HFF-Myc (cell line): Measurements from ENCODE around the gene TSHR.
"Not testable (repeated sequence)": the region's sequence is repeated elsewhere in the genome, so short reads cannot be mapped to it uniquely, and the experiment has no call there.

Source experiments
- DNase-seq: peaks from one replicate; pipeline ENCODE4 v3.0.0-alpha.2; 2011; ENCODE audit warnings: low read depth; ENCODE audit errors: extremely low read depth
- H3K4me3 ChIP-seq: replicated peaks from 2 replicates; pipeline ENCODE4 v1.5.1; 2011; ENCODE audit warnings: low read depth, mild to moderate bottlenecking, control low read depth, low read length
- TF ChIP-seq, protein P1 (sequence below): IDR thresholded peaks from 2 replicates; pipeline ENCODE4 v1.5.1; 2012; ENCODE audit warnings: mild to moderate bottlenecking, low read depth, low read length, control low read depth; ENCODE audit errors: missing control alignments

The TSHR gene

DNA sequence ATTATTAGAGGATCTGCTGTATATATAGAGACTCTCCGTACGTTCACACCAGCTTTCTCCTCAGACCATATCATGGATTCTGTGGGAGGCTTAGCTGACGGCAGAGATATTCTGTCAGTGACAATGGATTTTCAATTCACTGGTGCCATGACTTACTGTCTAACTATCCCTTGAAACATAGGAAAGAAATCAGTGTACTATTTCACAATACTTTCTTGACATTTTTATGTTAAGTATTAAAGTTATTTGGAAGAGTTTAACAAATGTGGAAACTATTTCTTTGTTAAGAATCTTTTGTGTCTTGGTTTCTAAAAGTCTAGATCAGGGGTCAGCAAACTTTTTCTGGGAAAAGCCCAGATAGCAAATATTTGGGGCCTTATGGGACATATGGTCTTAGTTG, 146.8 kb downstream of the TSHR start:
- no peak for DNase-seq
- TF ChIP-seq, protein P1, sequence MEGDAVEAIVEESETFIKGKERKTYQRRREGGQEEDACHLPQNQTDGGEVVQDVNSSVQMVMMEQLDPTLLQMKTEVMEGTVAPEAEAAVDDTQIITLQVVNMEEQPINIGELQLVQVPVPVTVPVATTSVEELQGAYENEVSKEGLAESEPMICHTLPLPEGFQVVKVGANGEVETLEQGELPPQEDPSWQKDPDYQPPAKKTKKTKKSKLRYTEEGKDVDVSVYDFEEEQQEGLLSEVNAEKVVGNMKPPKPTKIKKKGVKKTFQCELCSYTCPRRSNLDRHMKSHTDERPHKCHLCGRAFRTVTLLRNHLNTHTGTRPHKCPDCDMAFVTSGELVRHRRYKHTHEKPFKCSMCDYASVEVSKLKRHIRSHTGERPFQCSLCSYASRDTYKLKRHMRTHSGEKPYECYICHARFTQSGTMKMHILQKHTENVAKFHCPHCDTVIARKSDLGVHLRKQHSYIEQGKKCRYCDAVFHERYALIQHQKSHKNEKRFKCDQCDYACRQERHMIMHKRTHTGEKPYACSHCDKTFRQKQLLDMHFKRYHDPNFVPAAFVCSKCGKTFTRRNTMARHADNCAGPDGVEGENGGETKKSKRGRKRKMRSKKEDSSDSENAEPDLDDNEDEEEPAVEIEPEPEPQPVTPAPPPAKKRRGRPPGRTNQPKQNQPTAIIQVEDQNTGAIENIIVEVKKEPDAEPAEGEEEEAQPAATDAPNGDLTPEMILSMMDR, result no peak
- no peak overlapping the region for H3K4me3 ChIP-seq

DNA sequence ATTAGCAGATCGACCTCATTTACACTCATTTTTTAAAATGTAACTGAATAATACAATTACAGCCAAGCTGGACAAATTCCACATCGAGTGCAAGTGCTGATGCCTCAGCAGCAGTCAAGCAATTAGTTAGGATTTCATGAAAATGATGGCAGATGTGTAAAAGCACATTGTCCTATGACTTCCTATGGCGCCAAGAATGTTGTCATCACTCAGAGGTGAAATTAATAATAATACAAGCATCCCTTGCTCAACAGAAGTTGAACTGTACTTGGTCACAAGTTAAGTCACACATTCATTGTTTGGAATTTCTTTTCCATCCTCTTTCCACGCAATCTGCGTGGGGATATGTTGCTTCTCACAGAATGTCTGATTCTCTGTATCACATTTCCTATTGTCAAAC, 148.0 kb downstream of the TSHR start:
- no peak overlapping the region for H3K4me3 ChIP-seq
- no peak for DNase-seq
- TF ChIP-seq, protein P1, result no peak

DNA sequence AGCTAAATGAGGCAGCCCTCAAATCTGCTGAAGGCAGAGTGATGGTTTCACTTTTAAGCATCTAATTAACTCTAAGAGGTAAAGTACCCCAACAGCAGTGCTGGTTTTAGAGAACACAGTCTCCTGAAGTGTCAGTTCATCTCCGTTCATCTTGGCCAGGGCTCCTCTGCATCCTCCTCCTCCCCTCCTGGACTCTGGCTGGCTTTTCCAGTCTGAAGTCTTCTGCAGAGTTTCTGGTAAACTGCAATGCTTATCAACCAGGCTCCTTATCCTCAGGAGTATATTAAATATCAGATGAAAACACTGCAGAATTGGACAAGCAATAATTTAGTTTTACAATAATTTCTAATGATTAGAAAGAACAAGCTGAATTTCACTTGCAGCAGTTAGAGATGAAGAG, 150.0 kb downstream of the TSHR start:
- no peak overlapping the region for H3K4me3 ChIP-seq
- no peak for DNase-seq
- TF ChIP-seq, protein P1, result no peak

DNA sequence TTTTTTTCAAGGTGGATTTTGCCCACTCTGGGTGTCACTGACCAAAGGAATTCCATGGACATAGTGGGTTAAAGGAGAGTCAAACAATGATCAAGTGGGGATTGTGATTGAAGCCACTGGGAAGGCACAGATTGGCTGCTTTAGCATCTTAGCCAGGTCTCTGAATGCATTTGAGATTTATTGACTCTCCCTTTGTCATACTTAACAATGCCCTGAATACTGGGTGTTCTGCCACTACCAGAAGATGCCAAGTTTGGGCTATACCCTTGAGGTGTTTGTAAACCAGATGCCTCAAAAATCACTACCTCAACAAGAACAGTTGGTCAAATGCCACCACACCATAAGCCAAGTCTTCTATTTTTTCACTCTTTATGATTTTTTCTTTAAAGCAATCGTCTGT, 150.5 kb downstream of the TSHR start:
- no peak for DNase-seq
- H3K4me3 ChIP-seq, result no peak overlapping the region
- TF ChIP-seq, protein P1, result no peak

DNA sequence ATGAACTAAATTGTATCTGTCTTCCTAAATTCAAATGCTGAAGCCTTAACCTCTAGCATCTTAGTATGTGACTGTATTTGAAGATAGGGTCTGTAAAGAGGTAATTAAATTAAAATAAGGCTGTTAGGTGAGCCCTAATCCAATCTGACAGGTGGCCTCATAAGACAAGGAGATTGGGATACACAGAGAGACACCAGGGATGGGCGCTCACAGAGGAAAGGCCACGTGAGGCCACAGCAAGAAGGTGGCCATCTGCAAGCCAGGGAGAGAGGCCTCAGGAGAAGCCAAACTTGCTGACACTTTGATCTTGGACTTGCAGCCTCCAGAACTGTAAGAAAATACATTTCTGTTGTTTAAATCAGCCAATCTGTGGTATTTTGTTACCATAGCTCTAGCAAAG, 154.8 kb downstream of the TSHR start:
- DNase-seq, result no peak
- no peak overlapping the region for H3K4me3 ChIP-seq
- TF ChIP-seq, protein P1, result no peak

DNA sequence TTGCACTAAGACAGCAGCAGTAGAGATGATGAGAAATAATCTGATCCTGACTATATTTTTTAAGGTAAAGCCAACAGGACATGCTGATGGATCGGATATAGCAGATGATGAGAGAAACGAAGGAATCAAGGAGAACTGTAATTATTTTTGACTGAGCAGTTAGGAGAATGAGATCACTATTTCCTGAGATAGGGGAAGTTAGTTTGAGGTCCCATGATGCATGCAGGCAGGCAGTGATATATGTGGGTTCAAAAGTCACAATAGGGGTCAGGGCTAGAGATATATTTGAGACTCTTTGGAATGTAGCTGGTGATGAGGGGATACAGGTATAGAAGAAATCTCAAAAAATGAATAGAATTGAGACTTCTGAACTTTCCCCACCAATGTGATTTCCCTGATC, 157.8 kb downstream of the TSHR start:
- DNase-seq, result no peak
- H3K4me3 ChIP-seq, result no peak overlapping the region
- TF ChIP-seq, protein P1, result no peak

DNA sequence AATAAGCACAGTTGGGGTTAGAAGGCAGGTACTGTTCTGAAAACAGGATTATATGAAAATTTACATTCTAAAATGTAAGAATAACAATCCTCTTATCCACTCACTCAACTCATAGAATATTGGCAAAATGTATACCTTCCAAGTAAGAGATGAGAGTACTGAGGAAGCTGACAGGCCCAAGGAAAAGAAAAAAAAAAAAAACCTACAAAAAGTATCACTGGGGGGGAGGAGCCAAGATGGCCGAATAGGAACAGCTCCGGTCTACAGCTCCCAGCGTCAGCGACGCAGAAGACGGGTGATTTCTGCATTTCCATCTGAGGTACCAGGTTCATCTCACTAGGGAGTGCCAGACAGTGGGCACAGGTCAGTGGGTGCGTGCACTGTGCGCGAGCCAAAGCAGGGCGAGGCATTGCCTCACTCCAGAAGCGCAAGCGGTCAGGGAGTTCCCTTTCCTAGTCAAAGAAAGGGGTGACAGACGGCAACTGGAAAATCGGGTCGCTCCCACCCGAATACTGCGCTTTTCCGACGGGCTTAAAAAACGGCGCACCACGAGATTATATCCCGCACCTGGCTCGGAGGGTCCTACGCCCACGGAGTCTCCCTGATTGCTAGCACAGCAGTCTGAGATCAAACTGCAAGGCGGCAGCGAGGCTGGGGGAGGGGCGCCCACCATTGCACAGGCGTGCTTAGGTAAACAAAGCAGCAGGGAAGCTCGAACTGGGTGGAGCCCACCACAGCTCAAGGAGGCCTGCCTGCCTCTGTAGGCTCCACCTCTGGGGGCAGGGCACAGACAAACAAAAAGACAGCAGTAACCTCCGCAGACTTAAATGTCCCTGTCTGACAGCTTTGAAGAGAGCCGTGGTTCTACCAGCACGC, 158.8 kb downstream of the TSHR start:
- H3K4me3 ChIP-seq, DNase-seq: not testable (repeated sequence)
